ENCODE data around the gene PFDN6. TPM values are rescaled to one million over a fixed set of nuclear protein-coding genes. Genes with fewer than 3 reads are reported as not detected.

PFDN6 gene
- total RNA-seq, 1 experiment from 2014 or later, result 101 TPM

DNA sequence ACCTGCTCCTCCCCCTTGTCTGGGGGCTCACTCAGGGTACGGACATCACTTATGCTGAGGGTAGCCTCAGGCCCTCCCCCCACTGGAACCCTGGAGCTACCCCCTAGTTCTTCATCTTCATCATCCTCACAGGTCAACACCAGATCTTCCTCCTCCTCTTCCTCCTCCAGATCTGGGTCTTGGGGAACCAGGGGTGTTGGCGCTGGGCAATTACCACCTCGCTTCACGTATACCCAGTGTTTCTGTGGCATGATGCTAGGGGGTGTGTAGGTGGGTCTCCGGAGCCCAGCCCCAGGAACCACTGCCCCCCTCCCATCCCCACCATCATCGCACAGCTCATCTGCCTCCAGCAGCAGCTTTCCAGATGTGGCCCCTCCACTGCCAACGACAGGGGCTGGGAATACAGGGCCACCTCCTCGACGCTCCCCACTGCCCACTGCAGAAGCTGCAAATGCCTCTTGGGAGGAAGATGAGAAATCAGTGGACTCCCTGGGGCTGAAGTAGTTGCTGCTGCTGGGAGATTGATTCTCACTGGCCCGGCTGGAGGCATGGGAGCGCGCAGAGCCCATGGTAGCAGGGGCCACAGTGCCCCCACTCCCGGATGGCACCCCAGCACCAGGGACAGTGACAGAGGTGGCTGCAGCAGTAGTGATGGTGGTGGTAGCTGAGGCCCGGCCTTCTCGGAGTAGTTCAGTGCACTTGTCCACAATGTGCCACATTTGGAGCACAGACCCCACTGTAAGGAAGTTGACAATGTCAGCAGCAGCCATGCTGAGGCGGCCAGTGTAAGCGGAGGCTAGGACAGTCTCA lies 26.6 kb downstream of the PFDN6 start:
- no TSS peak for BruUV-seq (replicated peaks)
- intact Hi-C loops (cut with micrococcal nuclease; ENCODE audit: unreplicated experiment) (no loop called here), in situ Hi-C loops (cut with HindIII; ENCODE audit: low pct_unique_long_range_greater_than_20kb, low sequenced_read_pairs) (no loop called here)
- peak overlapping the region; percentile 99 for H3K27ac ChIP-seq (ENCODE audit: low read length)
- CTCF ChIA-PET, result interaction anchor here (0.6 kb wide), 1 partner anchor 29 kb away, joined by 4 read pairs; no protein-coding TSS in a partner anchor
- H3K4me3 ChIP-seq (ENCODE audit: low read depth in 2 of 2, low read length in 2 of 2), result no peak overlapping the region
- H3K9me3 ChIP-seq (ENCODE audit: control insufficient read depth, insufficient read depth, low read depth, low read length), result no peaks in the 10 kb centered on the region
- H3K36me3 ChIP-seq (ENCODE audit: control insufficient read depth, insufficient read depth, low read length), result peaks cover 16% of the 10 kb centered on the region
- POLR2A ChIA-PET, result no interaction called here
- H3K4me1 ChIP-seq (ENCODE audit: control insufficient read depth, insufficient read depth, low read length), result peaks cover 53% of the 10 kb centered on the region
- ATAC-seq, result no peak
- TF ChIP-seq, protein P1, sequence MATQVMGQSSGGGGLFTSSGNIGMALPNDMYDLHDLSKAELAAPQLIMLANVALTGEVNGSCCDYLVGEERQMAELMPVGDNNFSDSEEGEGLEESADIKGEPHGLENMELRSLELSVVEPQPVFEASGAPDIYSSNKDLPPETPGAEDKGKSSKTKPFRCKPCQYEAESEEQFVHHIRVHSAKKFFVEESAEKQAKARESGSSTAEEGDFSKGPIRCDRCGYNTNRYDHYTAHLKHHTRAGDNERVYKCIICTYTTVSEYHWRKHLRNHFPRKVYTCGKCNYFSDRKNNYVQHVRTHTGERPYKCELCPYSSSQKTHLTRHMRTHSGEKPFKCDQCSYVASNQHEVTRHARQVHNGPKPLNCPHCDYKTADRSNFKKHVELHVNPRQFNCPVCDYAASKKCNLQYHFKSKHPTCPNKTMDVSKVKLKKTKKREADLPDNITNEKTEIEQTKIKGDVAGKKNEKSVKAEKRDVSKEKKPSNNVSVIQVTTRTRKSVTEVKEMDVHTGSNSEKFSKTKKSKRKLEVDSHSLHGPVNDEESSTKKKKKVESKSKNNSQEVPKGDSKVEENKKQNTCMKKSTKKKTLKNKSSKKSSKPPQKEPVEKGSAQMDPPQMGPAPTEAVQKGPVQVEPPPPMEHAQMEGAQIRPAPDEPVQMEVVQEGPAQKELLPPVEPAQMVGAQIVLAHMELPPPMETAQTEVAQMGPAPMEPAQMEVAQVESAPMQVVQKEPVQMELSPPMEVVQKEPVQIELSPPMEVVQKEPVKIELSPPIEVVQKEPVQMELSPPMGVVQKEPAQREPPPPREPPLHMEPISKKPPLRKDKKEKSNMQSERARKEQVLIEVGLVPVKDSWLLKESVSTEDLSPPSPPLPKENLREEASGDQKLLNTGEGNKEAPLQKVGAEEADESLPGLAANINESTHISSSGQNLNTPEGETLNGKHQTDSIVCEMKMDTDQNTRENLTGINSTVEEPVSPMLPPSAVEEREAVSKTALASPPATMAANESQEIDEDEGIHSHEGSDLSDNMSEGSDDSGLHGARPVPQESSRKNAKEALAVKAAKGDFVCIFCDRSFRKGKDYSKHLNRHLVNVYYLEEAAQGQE (IDR thresholded peaks at IDR 0.05; ENCODE audit: insufficient read depth in 1 of 2, low read depth in 2 of 2, low read length in 1 of 2), result peak; percentile 41 to 48; a peak in 2 of 4 replicates
- no peak for TF ChIP-seq POLR2AphosphoS5 (IDR thresholded peaks at IDR 0.05; ENCODE audit: low read depth, low read length)
- H3K27me3 ChIP-seq (ENCODE audit: control insufficient read depth, insufficient read depth, low read length), result no peaks in the 10 kb centered on the region
- no peak for DNase-seq (ENCODE audit: low read depth, low spot score)

DNA sequence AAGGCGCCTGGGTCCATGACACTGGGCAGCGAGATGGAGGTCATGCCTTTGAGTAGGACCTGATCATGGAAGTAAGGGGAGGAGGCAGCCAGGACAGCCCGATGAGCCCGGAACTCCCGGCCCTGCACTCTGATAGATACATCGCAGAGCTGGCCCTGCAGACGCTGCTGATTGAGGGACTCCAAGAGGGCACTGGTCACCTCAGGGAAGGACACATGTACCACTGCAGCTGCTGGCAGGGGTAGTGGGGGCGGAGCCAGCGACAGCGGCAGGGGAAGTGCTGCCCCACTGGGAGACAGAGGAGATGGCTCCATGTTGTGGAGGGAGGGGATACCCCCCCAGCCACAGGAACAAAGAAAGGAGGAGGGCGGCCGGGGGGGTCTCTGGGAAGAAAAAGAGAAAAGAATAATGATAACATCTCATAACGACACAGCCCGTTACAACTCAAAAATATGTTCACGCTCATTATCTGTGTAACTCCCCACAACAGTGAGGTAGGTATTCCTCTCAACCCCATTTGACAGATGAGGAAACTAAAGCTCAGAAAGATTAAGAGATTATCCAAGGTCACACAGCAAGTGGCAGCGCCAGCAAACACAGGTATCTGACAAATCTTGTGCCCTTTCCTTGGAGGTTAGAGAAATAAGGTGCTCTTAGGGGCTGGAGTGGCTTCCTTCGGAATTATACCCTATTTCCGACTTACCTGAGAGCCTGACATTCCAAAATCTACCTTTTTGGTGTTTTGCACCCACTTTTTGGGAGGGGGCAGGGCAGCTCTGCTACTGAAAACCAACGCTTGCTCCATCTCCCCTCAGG lies 27.4 kb downstream of the PFDN6 start:
- Histone ChIP-seq H3K27ac (ENCODE audit: low read length) (peak overlapping the region; percentile 72), H3K4me3 (ENCODE audit: low read depth in 2 of 2, low read length in 2 of 2) (peak overlapping the region; percentile 25 to 45), H3K36me3 (ENCODE audit: control insufficient read depth, insufficient read depth, low read length) (peaks cover 16% of the 10 kb centered on the region), H3K4me1 (ENCODE audit: control insufficient read depth, insufficient read depth, low read length) (peaks cover 58% of the 10 kb centered on the region), H3K27me3 (ENCODE audit: control insufficient read depth, insufficient read depth, low read length) (no peaks in the 10 kb centered on the region), H3K9me3 (ENCODE audit: control insufficient read depth, insufficient read depth, low read depth, low read length) (no peaks in the 10 kb centered on the region)
- no TSS peak for BruUV-seq (replicated peaks)
- ChIA-PET POLR2A (interaction anchor here (0.6 to 1.1 kb wide), 2 partner anchors 17 to 25 kb away, joined by 5 to 6 read pairs; no protein-coding TSS in a partner anchor), CTCF (interaction anchor here (0.6 to 1.4 kb wide), 3 partner anchors 13 to 28 kb away, joined by 4 to 6 read pairs (median 5); partner anchors contain the start of gene RGL2)
- DNase-seq (ENCODE audit: low read depth, low spot score) (no peak), ATAC-seq (no peak)
- intact Hi-C loops (cut with micrococcal nuclease; ENCODE audit: unreplicated experiment), result no loop called here
- TF ChIP-seq SIN3A (IDR thresholded peaks at IDR 0.05; ENCODE audit: borderline replicate concordance, insufficient read depth, low read depth, low read length) (no peak), TCF7L2 (IDR thresholded peaks at IDR 0.05; ENCODE audit: low read depth, low read length) (no peak), POLR2AphosphoS5 (IDR thresholded peaks at IDR 0.05; ENCODE audit: low read depth, low read length) (no peak)
- TF ChIP-seq, protein P2, sequence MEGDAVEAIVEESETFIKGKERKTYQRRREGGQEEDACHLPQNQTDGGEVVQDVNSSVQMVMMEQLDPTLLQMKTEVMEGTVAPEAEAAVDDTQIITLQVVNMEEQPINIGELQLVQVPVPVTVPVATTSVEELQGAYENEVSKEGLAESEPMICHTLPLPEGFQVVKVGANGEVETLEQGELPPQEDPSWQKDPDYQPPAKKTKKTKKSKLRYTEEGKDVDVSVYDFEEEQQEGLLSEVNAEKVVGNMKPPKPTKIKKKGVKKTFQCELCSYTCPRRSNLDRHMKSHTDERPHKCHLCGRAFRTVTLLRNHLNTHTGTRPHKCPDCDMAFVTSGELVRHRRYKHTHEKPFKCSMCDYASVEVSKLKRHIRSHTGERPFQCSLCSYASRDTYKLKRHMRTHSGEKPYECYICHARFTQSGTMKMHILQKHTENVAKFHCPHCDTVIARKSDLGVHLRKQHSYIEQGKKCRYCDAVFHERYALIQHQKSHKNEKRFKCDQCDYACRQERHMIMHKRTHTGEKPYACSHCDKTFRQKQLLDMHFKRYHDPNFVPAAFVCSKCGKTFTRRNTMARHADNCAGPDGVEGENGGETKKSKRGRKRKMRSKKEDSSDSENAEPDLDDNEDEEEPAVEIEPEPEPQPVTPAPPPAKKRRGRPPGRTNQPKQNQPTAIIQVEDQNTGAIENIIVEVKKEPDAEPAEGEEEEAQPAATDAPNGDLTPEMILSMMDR (IDR thresholded peaks at IDR 0.05), result no peak
- TF ChIP-seq, protein P1 (IDR thresholded peaks at IDR 0.05; ENCODE audit: insufficient read depth in 1 of 2, low read depth in 2 of 2, low read length in 1 of 2), result no peak
- in situ Hi-C loops (cut with HindIII; ENCODE audit: low pct_unique_long_range_greater_than_20kb, low sequenced_read_pairs), result no loop called here

Measured in Panc1 (cell line).